ENCODE data around the gene ZNF253. TPM values are rescaled to one million over a fixed set of nuclear protein-coding genes. Genes with fewer than 3 reads are reported as not detected.
A peak's percentile ranks its signal among the peaks of the same experiment; 100 is the strongest.

The ZNF253 gene
- total RNA-seq, 2 experiments from 2014 or later: 29.9 to 39.1 TPM

DNA sequence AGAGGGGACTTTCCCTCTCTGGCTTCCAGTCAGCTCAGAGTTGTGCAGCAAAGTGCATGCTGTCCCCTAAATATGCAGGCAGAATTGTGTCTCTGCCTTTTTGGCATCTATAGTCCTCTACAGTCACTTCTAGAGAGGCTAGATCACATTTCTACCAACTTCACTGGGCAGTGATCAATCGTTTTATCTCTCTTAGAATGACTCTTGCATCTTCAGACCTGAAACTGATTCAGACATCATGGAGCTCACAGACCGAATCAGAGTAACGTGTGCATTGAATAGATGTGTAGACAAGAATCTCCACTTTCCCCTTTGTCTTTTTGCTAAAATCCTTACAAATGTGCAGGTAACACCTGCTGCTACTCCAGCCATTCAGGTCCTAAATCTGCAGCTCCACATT lies 6.2 kb downstream of the ZNF253 start:
- Histone ChIP-seq H2AFZ (ENCODE audit: low read length) (no peak overlapping the region), H3K4me2 (ENCODE audit: low read length) (no peak overlapping the region), H3K9me3 (ENCODE audit: low read length) (peaks cover 65% of the 10 kb centered on the region), H3K27ac (ENCODE audit: low read depth, low read length, poor library complexity, severe bottlenecking) (peak overlapping the region; percentile 38), H3K36me3 (ENCODE audit: insufficient read depth, low read length) (peaks cover 97% of the 10 kb centered on the region), H3K79me2 (ENCODE audit: insufficient read depth, low read depth, low read length) (peaks cover 93% of the 10 kb centered on the region), H3K9me2 (ENCODE audit: insufficient read depth, low read length) (no peaks in the 10 kb centered on the region), H3K4me1 (ENCODE audit: insufficient read depth, low read length, poor library complexity, severe bottlenecking) (peaks cover 25% of the 10 kb centered on the region), H3K4me3 (ENCODE audit: low read depth, low read length, poor library complexity, severe bottlenecking) (no peak overlapping the region), H4K20me1 (ENCODE audit: insufficient read depth, low read length) (no peaks in the 10 kb centered on the region)
- DNase-seq (ENCODE audit: low spot score): no peak
- no peak for TF ChIP-seq EZH2phosphoT487 (IDR thresholded peaks at IDR 0.05; ENCODE audit: borderline replicate concordance, low read depth, low read length)
- no peak for TF ChIP-seq CTCF (conservative IDR thresholded peaks at IDR 0.05; ENCODE audit: low read length)
- POLR2A ChIA-PET: interaction anchor here (1.4 kb wide), 1 partner anchor 82 kb away, joined by 5 read pairs; no protein-coding TSS in a partner anchor
- no TSS peak for BruUV-seq (replicated peaks)
- CTCF ChIA-PET (ENCODE audit: unreplicated experiment): no interaction called here
- intact Hi-C loops (cut with micrococcal nuclease; ENCODE audit: unreplicated experiment): no loop called here

GRCh38 chr19:19873381-19873780 lies 7.7 kb downstream of the ZNF253 start:
- intact Hi-C loops (cut with micrococcal nuclease; ENCODE audit: unreplicated experiment): no loop called here
- Histone ChIP-seq H2AFZ (ENCODE audit: low read length) (no peak overlapping the region), H3K9me3 (ENCODE audit: low read length) (peaks cover 69% of the 10 kb centered on the region), H3K36me3 (ENCODE audit: insufficient read depth, low read length) (peaks cover 99% of the 10 kb centered on the region), H4K20me1 (ENCODE audit: insufficient read depth, low read length) (no peaks in the 10 kb centered on the region), H3K27ac (ENCODE audit: low read depth, low read length, poor library complexity, severe bottlenecking) (no peak overlapping the region), H3K4me1 (ENCODE audit: insufficient read depth, low read length, poor library complexity, severe bottlenecking) (peaks cover 13% of the 10 kb centered on the region), H3K9me2 (ENCODE audit: insufficient read depth, low read length) (no peaks in the 10 kb centered on the region), H3K79me2 (ENCODE audit: insufficient read depth, low read depth, low read length) (peaks cover 91% of the 10 kb centered on the region), H3K4me2 (ENCODE audit: low read length) (no peak overlapping the region), H3K4me3 (ENCODE audit: low read depth, low read length, poor library complexity, severe bottlenecking) (no peak overlapping the region)
- no TSS peak for BruUV-seq (replicated peaks)
- CTCF ChIA-PET (ENCODE audit: unreplicated experiment): no interaction called here
- POLR2A ChIA-PET: interaction anchor here (0.6 kb wide), 1 partner anchor 135 kb away, joined by 3 read pairs; no protein-coding TSS in a partner anchor
- DNase-seq (ENCODE audit: low spot score): no peak
- TF ChIP-seq EZH2phosphoT487 (IDR thresholded peaks at IDR 0.05; ENCODE audit: borderline replicate concordance, low read depth, low read length) (no peak), CTCF (conservative IDR thresholded peaks at IDR 0.05; ENCODE audit: low read length) (no peak)

DNA sequence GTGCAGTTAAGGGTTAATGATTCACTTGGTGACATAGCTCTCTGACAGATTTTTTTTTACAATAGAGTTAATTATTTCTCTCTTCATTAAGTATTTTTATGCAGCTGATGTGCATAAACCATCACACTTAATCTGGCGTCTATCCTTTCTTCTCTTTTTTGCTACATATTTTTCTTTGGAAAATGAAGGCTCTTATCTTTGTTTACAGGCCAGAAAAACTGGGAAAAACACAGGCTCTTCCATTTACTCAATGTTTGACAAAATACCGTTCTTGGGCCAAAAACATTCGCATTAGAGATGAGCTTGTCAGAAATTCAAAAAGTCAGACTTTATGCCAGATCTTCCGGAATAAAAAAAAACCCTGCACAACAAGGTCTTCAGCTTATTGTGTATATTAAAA lies 12.0 kb downstream of the ZNF253 start:
- TF ChIP-seq CTCF (conservative IDR thresholded peaks at IDR 0.05; ENCODE audit: low read length) (no peak), EZH2phosphoT487 (IDR thresholded peaks at IDR 0.05; ENCODE audit: borderline replicate concordance, low read depth, low read length) (no peak)
- intact Hi-C loops (cut with micrococcal nuclease; ENCODE audit: unreplicated experiment): no loop called here
- BruUV-seq (replicated peaks): no TSS peak
- Histone ChIP-seq H3K4me1 (ENCODE audit: insufficient read depth, low read length, poor library complexity, severe bottlenecking) (no peaks in the 10 kb centered on the region), H3K4me3 (ENCODE audit: low read depth, low read length, poor library complexity, severe bottlenecking) (no peak overlapping the region), H3K27ac (ENCODE audit: low read depth, low read length, poor library complexity, severe bottlenecking) (no peak overlapping the region), H3K79me2 (ENCODE audit: insufficient read depth, low read depth, low read length) (peaks cover 61% of the 10 kb centered on the region), H4K20me1 (ENCODE audit: insufficient read depth, low read length) (no peaks in the 10 kb centered on the region), H3K9me3 (ENCODE audit: low read length) (peaks cover 53% of the 10 kb centered on the region), H2AFZ (ENCODE audit: low read length) (no peak overlapping the region), H3K4me2 (ENCODE audit: low read length) (no peak overlapping the region), H3K9me2 (ENCODE audit: insufficient read depth, low read length) (no peaks in the 10 kb centered on the region), H3K36me3 (ENCODE audit: insufficient read depth, low read length) (peaks cover 98% of the 10 kb centered on the region)
- no peak for DNase-seq (ENCODE audit: low spot score)
- CTCF ChIA-PET (ENCODE audit: unreplicated experiment): no interaction called here
- POLR2A ChIA-PET: interaction anchor here (0.6 kb wide), 1 partner anchor 13 kb away, joined by 3 read pairs; no protein-coding TSS in a partner anchor
